Eye (tissue), 1 donor: Measurements from ENCODE around the gene CLMP.

ENCODE experiments used
- DNase-seq: peaks from one replicate; pipeline ENCODE4 v3.0.0-alpha.2; 2015

Gene CLMP

GRCh38 chr11:123187665-123188507 lies 7.2 kb downstream of the CLMP start:
- DNase-seq, result peak; percentile 83

GRCh38 chr11:123187248-123187647 lies 7.8 kb downstream of the CLMP start:
- peak; percentile 97 for DNase-seq

GRCh38 chr11:123186286-123186685 lies 8.8 kb downstream of the CLMP start:
- no peak for DNase-seq

GRCh38 chr11:123185326-123185725 lies 9.7 kb downstream of the CLMP start:
- DNase-seq, result no peak

- no peak for DNase-seq
Observed at GRCh38 chr11:123184531-123184930, 10.5 kb downstream of the CLMP start.

GRCh38 chr11:123183391-123184099 lies 11.5 kb downstream of the CLMP start:
- no peak for DNase-seq

GRCh38 chr11:123181767-123182500 lies 13.1 kb downstream of the CLMP start:
- no peak for DNase-seq

- DNase-seq, result no peak
Observed at GRCh38 chr11:123181075-123181474, 14.0 kb downstream of the CLMP start.

GRCh38 chr11:123180574-123180973 lies 14.5 kb downstream of the CLMP start:
- DNase-seq, result no peak

- no peak for DNase-seq
Observed at GRCh38 chr11:123180166-123180565, 14.9 kb downstream of the CLMP start.

- no peak for DNase-seq
Observed at GRCh38 chr11:123179586-123179985, 15.5 kb downstream of the CLMP start.

GRCh38 chr11:123178186-123178585 lies 16.9 kb downstream of the CLMP start:
- no peak for DNase-seq

- DNase-seq, result no peak
Observed at GRCh38 chr11:123176785-123177184, 18.3 kb downstream of the CLMP start.

- DNase-seq, result peak; percentile 76
Observed at GRCh38 chr11:123174196-123175183, 20.6 kb downstream of the CLMP start.

- no peak for DNase-seq
Observed at GRCh38 chr11:123173856-123174186, 21.2 kb downstream of the CLMP start.

GRCh38 chr11:123173040-123173855 lies 21.8 kb downstream of the CLMP start:
- DNase-seq, result peak; percentile 61

GRCh38 chr11:123170929-123171328 lies 24.1 kb downstream of the CLMP start:
- no peak for DNase-seq

GRCh38 chr11:123169821-123170220 lies 25.2 kb downstream of the CLMP start:
- DNase-seq, result no peak

GRCh38 chr11:123168955-123169484 lies 26.0 kb downstream of the CLMP start:
- DNase-seq, result no peak

- DNase-seq, result no peak
Observed at GRCh38 chr11:123168241-123168640, 26.8 kb downstream of the CLMP start.

GRCh38 chr11:123166071-123166559 lies 28.9 kb downstream of the CLMP start:
- no peak for DNase-seq
